ENCODE results near the gene GALNT10. TPM values are rescaled to one million over a fixed set of nuclear protein-coding genes. Genes with fewer than 3 reads are reported as not detected.

The GALNT10 gene
- total RNA-seq, 1 donor from 2014 or later: 52.3 TPM

GRCh38 chr5:154331924-154332323 lies 141.4 kb downstream of the GALNT10 start:
- TF ChIP-seq, protein P1, sequence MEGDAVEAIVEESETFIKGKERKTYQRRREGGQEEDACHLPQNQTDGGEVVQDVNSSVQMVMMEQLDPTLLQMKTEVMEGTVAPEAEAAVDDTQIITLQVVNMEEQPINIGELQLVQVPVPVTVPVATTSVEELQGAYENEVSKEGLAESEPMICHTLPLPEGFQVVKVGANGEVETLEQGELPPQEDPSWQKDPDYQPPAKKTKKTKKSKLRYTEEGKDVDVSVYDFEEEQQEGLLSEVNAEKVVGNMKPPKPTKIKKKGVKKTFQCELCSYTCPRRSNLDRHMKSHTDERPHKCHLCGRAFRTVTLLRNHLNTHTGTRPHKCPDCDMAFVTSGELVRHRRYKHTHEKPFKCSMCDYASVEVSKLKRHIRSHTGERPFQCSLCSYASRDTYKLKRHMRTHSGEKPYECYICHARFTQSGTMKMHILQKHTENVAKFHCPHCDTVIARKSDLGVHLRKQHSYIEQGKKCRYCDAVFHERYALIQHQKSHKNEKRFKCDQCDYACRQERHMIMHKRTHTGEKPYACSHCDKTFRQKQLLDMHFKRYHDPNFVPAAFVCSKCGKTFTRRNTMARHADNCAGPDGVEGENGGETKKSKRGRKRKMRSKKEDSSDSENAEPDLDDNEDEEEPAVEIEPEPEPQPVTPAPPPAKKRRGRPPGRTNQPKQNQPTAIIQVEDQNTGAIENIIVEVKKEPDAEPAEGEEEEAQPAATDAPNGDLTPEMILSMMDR (IDR thresholded peaks at IDR 0.05): no peak
- Histone ChIP-seq H3K27me3 (no peaks in the 10 kb centered on the region), H3K4me1 (peaks cover 0 to 5% of the 10 kb centered on the region in 2 donors), H3K9me3 (no peaks in the 10 kb centered on the region), H3K4me3 (no peak overlapping the region), H3K27ac (no peak overlapping the region), H3K36me3 (peaks cover 21 to 35% of the 10 kb centered on the region in 2 donors)
- intact Hi-C loops (cut with DNase I): no loop called here
- DNase-seq (ENCODE audit: low spot score in 2 of 2): no peak

DNA sequence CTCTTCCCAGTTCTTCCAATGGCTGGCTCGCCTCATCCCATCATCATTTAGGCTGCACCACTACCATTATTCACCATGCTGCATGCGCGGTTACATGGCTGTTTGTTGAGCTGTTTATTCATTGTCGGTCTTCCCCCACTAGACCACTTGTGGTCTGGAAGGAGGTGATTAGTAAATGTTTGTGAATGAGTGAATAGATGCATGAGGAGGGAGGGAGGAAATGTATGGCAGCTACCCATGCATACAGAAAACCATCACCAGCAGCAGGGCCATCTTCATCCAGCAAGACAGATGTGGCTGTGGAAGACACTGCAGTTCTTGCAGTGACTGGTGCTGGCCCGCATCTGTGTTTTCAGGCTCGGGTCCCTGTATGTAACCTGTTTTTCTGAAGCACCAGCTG lies 141.9 kb downstream of the GALNT10 start:
- intact Hi-C loops (cut with DNase I): no loop called here
- peaks cover 0 to 5% of the 10 kb centered on the region in 2 donors for H3K4me1 ChIP-seq
- H3K36me3 ChIP-seq: peaks cover 21 to 39% of the 10 kb centered on the region in 2 donors
- TF ChIP-seq, protein P1 (IDR thresholded peaks at IDR 0.05): no peak
- no peaks in the 10 kb centered on the region for H3K9me3 ChIP-seq
- no peak overlapping the region for H3K4me3 ChIP-seq
- DNase-seq (ENCODE audit: low spot score in 2 of 2): no peak
- no peaks in the 10 kb centered on the region for H3K27me3 ChIP-seq
- no peak overlapping the region for H3K27ac ChIP-seq

DNA sequence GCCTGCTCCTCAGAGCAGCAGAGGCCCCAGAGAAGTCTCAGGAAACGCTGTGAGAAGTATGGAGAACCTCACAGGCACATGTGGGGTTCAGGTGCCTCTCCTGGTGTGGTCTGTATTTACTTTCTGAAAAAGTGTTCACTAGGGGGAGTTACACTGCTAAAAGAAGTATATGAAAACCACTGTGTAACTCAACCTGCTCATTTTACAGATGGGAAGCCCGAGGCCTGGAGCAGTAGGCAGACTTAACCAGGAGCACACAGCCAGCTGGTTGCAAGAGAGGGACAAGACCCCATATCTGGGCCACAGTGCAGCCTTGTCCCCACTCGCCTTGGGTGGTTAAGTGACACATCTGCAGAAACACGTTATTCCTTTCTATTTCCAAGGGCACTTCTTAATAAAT lies 142.5 kb downstream of the GALNT10 start:
- H3K36me3 ChIP-seq: peaks cover 21 to 39% of the 10 kb centered on the region in 2 donors
- H3K4me1 ChIP-seq: peaks cover 0 to 5% of the 10 kb centered on the region in 2 donors
- H3K4me3 ChIP-seq: no peak overlapping the region
- DNase-seq (ENCODE audit: low spot score in 2 of 2): no peak
- no peaks in the 10 kb centered on the region for H3K9me3 ChIP-seq
- no peak overlapping the region for H3K27ac ChIP-seq
- TF ChIP-seq, protein P1 (IDR thresholded peaks at IDR 0.05): no peak
- intact Hi-C loops (cut with DNase I): no loop called here
- no peaks in the 10 kb centered on the region for H3K27me3 ChIP-seq

DNA sequence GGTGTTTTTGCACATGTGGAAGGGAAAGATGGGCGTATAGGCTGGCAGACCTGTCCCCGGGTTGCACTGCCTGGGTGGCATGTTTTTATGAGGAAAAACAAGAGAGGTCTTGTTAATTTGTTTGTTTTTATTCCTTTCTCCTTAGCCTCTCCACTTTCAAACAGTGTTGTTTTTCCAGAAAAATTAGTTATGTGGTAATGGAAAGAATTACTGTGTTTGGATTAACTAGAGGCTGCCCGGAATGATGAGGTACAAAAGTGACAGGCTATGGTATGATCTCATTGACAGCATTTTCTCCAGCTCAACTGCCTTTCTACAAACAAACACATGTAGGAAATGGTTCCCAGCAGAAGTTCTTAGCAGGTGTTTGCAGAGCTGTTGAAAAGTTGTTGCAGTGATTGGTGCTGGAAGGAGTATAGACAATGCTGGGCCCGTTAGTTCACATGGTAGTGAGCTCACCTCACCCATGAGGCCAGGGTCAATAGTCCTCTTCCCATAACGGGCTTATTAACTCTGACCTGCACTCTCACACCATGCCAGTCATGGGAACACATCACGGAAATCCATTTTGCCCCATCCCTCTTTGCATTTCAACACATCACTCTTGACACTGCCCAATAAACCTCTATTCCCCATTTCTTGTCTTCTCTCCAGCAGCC lies 144.0 kb downstream of the GALNT10 start:
- Histone ChIP-seq H3K4me3 (no peak overlapping the region), H3K27me3 (no peaks in the 10 kb centered on the region), H3K4me1 (peaks cover 0 to 5% of the 10 kb centered on the region in 2 donors), H3K9me3 (no peaks in the 10 kb centered on the region), H3K36me3 (peaks cover 20 to 39% of the 10 kb centered on the region in 2 donors), H3K27ac (no peak overlapping the region)
- TF ChIP-seq, protein P1 (IDR thresholded peaks at IDR 0.05): no peak
- intact Hi-C loops (cut with DNase I): no loop called here
- DNase-seq (ENCODE audit: low spot score in 2 of 2): no peak

- Histone ChIP-seq H3K4me3 (no peak overlapping the region), H3K27ac (no peak overlapping the region), H3K9me3 (no peaks in the 10 kb centered on the region), H3K36me3 (peaks cover 17 to 38% of the 10 kb centered on the region in 2 donors), H3K27me3 (no peaks in the 10 kb centered on the region), H3K4me1 (peaks cover 0 to 5% of the 10 kb centered on the region in 2 donors)
- intact Hi-C loops (cut with DNase I): no loop called here
- TF ChIP-seq, protein P1 (IDR thresholded peaks at IDR 0.05): no peak
- DNase-seq (ENCODE audit: low spot score in 2 of 2): no peak
Observed at GRCh38 chr5:154335065-154335448, 144.5 kb downstream of the GALNT10 start.
